ENCODE measurements around the gene NELFB.

DNA sequence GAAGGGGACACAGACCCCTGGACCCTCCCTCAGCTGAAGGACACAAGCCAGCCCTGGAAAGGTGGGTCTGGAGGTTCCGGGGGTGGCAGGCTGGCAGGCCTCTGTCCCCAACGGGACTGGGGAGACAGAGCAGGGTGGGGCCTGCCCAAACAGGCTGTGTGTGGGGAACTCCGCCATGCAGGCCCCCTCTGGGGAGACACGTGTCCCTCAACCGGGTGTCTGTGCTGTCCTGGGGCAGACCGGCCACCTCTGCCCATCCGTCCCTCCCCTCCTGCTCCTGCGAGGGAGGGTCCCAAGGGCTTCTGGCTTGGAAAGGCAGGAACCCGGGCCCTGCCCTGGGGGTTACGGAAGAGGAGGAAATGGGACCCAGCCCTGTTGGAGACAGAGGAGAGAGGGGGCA is 23.0 kb upstream of the NELFB start:
- TF ChIP-seq JUN (IDR thresholded peaks at IDR 0.05; ENCODE audit: borderline replicate concordance, low read depth, low read length) = no peak
- no peak for TF ChIP-seq JUN (CRISPR knock-in tag; IDR thresholded peaks at IDR 0.05; ENCODE audit: borderline replicate concordance)
- TF ChIP-seq, protein P1, sequence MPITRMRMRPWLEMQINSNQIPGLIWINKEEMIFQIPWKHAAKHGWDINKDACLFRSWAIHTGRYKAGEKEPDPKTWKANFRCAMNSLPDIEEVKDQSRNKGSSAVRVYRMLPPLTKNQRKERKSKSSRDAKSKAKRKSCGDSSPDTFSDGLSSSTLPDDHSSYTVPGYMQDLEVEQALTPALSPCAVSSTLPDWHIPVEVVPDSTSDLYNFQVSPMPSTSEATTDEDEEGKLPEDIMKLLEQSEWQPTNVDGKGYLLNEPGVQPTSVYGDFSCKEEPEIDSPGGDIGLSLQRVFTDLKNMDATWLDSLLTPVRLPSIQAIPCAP (CRISPR knock-in tag; IDR thresholded peaks at IDR 0.05; ENCODE audit: borderline replicate concordance) = no peak
- TF ChIP-seq, protein P2, sequence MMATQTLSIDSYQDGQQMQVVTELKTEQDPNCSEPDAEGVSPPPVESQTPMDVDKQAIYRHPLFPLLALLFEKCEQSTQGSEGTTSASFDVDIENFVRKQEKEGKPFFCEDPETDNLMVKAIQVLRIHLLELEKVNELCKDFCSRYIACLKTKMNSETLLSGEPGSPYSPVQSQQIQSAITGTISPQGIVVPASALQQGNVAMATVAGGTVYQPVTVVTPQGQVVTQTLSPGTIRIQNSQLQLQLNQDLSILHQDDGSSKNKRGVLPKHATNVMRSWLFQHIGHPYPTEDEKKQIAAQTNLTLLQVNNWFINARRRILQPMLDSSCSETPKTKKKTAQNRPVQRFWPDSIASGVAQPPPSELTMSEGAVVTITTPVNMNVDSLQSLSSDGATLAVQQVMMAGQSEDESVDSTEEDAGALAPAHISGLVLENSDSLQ (IDR thresholded peaks at IDR 0.05) = no peak
- TF ChIP-seq FOXM1 (IDR thresholded peaks at IDR 0.05; ENCODE audit: low read depth) = no peak
- TF ChIP-seq FOXM1 (CRISPR knock-in tag; IDR thresholded peaks at IDR 0.05; ENCODE audit: low read depth) = no peak
- TF ChIP-seq, protein P3, sequence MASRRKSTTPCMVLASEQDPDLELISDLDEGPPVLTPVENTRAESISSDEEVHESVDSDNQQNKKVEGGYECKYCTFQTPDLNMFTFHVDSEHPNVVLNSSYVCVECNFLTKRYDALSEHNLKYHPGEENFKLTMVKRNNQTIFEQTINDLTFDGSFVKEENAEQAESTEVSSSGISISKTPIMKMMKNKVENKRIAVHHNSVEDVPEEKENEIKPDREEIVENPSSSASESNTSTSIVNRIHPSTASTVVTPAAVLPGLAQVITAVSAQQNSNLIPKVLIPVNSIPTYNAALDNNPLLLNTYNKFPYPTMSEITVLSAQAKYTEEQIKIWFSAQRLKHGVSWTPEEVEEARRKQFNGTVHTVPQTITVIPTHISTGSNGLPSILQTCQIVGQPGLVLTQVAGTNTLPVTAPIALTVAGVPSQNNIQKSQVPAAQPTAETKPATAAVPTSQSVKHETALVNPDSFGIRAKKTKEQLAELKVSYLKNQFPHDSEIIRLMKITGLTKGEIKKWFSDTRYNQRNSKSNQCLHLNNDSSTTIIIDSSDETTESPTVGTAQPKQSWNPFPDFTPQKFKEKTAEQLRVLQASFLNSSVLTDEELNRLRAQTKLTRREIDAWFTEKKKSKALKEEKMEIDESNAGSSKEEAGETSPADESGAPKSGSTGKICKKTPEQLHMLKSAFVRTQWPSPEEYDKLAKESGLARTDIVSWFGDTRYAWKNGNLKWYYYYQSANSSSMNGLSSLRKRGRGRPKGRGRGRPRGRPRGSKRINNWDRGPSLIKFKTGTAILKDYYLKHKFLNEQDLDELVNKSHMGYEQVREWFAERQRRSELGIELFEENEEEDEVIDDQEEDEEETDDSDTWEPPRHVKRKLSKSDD (conservative IDR thresholded peaks at IDR 0.05; ENCODE audit: low read length) = no peak
